Stimulated activated CD4-positive, alpha-beta T cell treated with anti-CD3 and anti-CD28 coated beads, Interleukin-12 subunit alpha, Interleukin-12 subunit beta, amount 100 ng/mL, for 4 hours (primary cell): ENCODE data around the gene KRTAP5-4.
"Not testable (repeated sequence)": the region's sequence is repeated elsewhere in the genome, so short reads cannot be mapped to it uniquely, and the experiment has no call there.

ENCODE experiments used
- DNase-seq: peaks from one replicate; pipeline ENCODE4 v3.0.0-alpha.2; 2020

Gene KRTAP5-4

DNA sequence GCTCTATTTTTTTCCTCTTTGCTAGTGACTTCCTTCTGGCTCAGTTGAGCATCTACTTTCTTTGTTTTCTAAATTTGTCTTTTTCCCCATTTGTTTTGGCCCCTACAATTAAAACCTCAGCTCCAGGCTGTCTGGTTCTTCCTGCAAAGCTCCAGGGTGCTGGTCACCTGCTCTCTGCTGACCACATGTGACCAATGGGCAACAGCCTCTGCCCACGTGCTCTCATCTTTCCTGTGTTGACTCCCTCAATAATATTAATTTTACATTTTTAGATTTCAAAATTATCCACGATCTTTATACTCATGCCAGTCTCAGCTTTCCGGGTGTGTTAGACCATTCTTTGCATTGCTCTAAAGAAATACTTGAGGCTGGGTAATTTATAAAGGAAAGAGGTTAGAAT lies 23.5 kb downstream of the KRTAP5-4 start:
- DNase-seq: not testable (repeated sequence)

DNA sequence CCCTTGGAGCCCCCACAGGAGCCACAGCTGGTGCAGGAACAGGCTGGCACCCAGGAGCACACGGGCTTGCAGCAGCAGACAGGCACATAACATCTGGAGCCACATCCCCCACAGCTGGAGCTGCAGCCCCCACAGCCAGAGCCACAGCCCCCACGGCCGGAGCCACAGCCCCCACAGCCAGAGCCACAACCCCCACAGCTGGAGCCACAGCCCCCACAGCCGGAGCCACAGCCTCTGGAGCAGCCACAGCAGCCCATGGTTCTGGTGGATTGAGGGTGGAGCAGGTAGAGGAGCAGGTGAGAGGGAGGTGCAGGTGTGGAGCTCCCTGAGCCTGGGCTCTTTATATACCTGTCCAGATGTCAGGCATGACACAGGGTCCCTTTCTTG lies 24.0 kb downstream of the KRTAP5-4 start, which contains the start of gene KRTAP5-2:
TSS of gene KRTAP5-2 (minus strand) at position 301 of the 387 bp plus-strand sequence. CDS start at position 257, 44 bp downstream.
- no peak for DNase-seq

DNA sequence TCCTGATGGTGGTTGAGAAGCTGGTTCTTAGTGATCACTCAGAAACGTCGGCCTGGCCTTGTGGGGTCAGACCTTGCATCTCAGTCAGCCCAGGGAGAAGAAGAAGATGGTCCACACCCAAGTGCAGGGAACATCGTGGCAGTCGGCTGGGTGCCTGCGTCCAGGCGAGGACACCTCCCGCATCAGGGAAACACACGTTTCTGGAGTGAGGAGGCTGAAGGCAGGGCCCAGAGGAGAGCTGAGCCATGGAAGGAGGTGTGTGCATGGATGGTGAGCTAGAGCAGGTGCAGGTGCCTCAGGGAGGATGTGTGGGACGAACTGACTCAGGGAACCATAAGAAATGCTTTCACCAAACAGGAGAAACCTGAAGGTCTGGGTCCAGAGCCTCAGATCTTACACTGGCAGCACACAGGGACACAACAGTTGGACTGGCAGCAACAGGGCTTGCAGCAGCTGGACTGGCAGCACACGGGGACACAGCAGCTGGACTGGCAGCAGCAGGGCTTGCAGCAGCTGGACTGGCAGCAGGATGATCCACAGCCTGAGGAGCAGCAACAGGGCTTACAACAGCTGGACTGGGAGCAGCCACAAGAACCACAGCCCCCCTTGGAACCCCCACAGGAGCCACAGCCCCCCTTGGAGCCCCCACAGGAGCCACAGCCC lies 24.5 kb downstream of the KRTAP5-4 start:
- no peak for DNase-seq

DNA sequence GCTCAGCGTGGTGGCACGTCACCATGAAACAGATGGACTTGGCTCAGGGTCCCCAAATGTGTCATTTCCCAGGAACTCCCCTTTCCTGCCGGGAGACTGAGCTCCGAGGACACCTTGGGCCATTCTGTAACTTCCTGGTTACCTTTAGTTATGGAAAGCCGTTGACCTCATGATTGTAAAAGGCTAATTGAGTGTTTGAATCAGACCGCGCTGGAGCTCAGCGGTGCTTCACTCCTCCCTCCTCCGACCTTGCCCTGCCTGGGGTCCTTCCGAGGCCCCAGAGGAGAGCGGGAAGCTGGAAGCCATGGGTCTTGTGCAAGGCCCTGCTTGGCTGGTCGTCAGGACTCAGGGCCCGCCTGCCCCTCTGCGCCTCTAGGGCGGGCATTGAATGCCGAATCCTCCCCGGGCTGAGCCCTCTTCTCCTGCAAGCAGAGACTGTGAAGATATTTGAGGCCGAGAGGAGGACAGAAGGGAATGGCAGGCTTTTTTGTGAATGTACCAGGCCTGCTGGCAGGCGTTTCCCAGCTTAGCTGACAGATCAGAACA lies 25.3 kb downstream of the KRTAP5-4 start:
- DNase-seq: not testable (repeated sequence)

DNA sequence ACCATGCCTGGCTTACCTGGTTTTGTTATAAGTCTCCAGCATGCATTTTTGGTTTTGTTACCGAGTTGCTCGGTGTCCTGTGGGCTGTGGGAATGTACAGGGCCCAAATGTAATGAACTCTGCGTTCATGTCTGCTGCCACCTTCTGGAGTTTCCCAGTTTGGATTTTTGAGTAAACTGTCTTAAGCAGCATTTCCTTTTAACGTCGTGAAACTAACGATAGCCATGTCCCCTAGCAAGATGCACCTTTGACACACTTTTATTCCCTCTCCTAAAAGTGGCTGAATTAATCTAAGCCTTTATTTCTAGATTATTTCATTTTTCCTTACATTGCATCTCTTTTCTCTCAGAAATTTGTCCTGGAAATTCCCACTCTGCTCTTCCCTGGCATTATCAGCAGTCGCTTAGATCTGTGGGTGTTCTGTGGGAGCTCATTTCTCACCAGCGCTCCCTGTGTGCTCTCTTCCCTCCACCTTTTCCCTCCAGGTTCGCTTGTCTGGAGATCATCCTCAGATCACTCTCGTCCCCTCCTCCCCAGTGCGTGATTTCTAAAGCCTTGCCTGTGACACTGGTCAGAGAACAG lies 25.9 kb downstream of the KRTAP5-4 start:
- not testable (repeated sequence) for DNase-seq

DNA sequence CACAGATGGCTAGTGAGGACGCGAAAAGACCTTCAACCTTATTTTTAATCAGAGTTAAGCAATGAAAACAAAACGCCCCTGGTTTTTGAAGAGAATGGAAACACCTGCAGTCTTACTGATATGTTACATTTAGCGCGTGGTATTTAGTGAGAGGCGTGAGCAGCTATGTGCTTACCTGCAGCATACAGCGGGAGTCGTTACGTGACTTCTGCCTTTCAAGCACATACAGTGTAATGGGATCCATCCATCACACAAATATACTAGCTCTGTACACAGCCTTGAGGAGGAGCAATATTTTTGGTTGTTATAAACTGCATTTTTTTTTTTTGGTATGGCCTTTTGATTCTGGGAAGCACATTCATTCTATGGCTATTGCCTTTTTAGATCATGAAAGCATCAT lies 29.3 kb downstream of the KRTAP5-4 start:
- no peak for DNase-seq

DNA sequence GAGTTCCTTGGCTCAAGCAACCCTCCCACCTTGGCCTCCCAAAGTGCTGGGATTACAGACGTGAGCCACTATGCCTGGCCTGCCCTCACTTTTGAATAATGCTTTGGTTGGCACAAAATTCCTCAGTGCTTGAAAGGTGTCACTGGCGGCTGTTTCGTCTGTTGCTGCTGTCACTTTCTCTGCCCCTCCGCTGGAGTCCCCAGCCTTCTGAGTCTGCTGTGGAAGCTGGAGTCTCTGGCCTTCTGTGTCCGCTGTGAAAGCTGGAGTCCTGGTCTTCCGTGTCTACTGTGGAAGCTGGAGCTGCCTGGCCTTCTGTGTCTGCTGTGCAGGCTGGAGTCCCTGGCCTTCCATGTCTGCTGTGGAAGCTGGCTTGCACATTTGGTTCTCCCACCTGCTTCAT lies 31.9 kb downstream of the KRTAP5-4 start:
- DNase-seq: no peak

DNA sequence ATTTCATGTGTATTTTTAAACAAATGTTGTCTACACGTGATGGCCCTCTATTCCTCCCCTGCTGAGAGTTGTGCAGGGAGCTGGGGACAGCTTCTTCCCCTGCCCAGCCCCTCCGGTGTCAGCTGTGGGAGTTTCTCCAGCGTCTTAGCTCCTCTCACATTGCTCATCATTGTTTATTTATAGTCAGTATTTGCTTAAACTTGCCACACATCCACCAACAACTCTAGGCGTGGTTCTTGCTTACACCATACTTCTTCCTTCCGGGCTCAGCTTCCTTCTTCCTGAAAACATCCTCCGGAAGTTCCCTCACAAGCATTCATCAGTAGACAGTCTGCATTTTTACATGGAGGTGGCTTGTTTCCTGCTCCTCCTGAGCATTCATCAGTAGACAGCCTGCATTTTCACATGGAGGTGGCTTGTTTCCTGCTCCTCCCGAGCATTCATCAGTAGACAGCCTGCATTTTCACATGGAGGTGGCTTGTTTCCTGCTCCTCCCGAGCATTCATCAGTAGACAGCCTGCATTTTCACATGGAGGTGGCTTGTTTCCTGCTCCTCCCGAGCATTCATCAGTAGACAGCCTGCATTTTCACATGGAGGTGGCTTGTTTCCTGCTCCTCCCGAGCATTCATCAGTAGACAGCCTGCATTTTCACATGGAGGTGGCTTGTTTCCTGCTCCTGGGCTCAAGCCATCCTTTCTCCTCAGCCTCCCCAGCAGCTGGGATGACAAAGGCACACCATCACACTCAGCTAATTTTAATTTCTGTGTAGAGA lies 32.6 kb downstream of the KRTAP5-4 start:
- not testable (repeated sequence) for DNase-seq

DNA sequence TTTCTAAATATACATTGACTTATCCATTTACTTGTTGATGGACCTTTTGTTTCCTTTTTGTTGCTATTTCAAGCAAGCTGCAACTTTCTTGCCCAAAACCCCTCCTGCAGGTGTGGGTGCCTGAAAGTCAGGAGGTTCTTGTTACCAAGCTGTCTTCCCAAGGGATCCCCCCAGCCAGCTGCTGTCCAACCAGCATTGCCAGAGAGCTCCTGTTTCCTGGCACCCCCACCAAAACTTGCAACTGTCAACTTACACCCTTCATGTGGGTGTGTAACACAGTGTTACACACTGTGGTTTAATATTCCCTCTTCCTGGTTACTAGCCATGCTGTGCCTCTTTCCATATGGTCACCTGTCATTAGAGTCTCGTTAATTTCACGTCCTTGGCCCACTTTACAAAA lies 35.2 kb downstream of the KRTAP5-4 start:
- DNase-seq: no peak

DNA sequence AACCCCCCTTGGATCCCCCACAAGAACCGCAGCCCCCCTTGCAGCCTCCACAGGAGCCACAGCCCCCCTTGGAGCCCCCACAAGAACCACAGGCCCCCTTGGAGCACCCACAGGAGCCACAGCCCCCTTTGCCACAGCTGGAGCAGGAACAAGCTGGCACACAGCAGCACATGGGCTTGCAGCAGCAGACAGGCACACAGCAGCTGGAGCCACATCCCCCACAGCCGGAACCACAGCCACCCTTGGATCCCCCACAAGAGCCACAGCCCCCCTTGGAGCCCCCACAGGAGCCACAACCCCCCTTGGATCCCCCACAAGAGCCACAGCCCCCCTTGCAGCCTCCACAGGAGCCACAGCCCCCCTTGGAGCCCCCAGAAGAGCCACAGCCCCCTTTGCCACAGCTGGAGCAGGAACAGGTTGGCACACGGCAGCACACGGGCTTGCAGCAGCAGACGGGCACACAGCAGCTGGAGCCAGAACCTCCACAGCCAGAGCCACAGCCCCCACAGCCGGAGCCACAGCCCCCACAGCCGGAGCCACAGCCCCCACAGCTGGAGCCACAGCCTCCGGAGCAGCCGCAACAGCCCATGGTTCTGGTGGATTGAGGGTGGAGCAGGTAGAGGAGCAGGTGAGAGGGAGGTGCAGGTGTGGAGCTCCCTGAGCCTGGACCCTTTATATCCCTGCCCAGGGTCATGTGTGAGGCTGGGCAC lies 37.1 kb downstream of the KRTAP5-4 start, which contains the start of gene KRTAP5-1:
TSS of gene KRTAP5-1 (minus strand) at position 623 of the 710 bp plus-strand sequence. CDS start at position 589, 34 bp downstream.
- not testable (repeated sequence) for DNase-seq

DNA sequence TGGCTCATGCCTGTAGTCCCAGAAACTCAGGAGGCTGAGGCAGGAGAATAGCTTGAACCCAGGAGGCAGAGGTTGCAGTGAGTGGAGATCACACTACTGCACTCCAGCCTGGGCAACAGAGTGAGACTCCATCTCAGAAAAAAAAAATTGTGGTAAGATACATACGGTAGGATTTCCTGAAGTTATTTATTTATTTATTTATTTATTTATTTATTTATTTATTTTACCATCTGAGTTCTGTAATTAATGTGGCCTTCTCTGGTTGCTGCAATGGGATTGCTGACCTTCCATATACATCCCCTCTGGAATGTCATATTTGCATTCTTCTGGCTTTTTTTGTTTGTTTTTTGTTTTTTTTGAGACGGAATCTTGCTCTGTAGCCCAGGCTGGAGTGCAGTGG lies 39.0 kb downstream of the KRTAP5-4 start:
- not testable (repeated sequence) for DNase-seq

DNA sequence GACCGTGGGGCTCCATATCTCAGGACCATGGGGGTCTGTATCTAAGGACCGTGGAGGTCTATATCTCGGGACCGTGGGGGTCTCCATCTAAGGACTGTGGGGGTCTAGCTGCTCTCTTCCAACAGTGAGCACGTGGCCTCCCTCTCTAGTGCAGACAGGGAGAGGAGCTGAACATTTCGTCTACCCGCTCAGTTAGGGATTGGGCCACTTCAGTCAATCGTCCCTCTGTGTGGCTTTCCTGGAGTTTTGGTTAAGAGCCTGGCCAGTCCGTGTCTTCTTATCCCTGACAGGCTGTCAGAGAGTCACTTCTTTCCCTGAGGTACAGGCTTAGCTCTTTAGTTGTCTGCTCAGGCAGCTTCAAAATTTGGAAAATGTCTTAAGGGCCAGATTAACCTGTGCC lies 40.0 kb downstream of the KRTAP5-4 start:
- no peak for DNase-seq

DNA sequence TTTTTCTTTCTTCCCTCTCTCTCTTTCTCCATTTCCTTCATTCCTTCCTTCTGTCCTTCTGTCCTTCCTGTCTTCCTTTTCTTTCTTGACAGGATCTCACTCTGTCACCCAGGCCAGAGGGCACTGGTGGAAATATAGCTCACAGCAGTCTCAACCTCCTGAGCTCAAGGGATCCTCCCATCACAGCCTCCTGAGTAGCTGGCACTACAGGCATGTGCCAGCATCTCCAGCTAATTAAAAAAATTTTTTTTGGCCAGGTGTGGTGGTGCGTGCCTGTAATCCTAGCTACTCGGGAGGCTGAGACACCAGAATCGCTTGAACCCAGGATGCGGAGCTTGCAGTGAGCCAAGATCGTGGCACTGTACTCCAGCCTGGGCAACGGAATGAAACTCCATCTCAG lies 45.1 kb downstream of the KRTAP5-4 start:
- DNase-seq: no peak

DNA sequence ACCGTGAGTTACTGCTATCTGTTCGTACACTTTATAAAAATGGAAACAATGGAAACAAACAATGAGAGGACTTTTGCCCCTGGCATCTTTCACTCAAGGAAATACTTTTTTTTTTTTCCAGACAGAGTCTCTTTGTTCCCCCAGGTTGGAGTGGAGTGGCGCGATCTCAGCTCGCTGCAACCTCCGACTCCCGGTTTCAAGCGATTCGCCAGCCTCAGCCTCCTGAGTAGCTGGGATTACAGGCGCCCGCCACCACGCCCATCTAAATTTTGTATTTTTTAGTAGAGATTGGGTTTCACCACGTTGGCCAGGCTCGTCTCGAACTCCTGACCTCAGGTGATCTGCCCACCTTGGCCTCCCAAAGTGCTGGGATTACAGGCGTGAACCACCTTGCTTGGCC lies 46.2 kb downstream of the KRTAP5-4 start:
- not testable (repeated sequence) for DNase-seq

DNA sequence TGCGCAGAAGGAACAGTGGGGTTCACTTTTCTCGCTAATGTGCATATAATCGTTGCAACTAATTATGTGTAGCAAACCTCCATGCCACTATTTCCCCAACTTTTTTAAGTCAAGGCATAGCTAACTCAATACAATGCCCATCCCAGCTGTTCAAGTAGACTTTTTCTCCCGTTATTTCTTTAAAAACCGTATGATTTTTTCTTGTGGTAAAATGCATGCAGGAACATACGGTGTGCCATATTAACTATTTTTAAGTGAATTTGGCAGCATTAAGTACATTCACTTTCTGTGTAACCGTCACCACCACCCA lies 47.0 kb downstream of the KRTAP5-4 start:
- no peak for DNase-seq

DNA sequence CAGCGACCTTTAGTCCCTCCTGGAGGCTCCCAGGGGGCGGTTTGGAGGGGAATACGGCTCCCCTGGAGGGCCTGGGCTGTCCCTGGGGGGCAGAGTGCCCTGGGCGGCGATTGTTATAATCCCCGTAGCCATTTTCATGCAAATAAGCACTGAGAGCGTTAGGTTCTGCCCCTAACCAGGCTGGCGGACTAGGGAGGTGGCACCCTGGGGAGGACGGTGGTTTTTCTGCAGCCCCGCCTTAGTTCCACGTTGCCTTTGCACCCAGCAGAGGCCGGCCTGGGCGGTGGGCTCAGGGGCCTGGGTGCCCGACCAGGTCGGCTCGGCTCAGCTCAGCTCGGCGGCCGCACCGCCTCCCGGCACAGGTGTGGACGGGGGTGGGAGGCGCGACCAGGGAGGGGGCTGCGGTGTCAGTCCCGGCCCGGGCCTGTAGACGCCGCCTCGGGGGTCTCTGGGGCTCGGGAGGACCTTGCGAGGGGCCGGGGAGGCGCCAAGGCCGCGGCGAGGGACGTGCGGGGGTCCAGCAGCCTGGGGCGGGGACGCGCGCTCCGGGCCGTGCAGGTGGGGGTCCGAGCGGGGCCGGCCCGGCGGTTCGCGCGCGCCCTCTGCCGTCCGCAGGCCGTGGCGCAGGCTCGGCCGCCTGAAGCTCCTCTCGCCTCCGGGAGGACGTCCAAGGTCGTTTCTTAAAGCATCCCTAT lies 47.6 kb downstream of the KRTAP5-4 start:
- DNase-seq: peak; percentile 58

DNA sequence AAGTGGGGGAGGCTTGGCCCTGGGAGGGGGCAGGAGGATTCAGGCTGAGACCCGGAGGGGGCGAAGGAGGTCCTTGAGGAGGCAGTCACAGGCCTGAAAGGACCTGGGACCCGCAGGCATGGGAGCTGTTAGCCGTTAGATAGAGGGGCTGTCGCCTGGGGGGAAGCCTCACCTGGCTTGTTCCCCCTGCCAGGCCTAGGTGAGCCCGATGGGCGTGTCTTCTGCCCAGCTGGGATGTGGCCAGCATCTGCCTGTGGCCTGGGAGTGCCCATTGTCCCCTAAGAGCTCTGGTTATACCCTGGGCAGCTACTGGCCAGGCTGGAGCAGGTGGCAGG lies 48.1 kb downstream of the KRTAP5-4 start:
- no peak for DNase-seq

DNA sequence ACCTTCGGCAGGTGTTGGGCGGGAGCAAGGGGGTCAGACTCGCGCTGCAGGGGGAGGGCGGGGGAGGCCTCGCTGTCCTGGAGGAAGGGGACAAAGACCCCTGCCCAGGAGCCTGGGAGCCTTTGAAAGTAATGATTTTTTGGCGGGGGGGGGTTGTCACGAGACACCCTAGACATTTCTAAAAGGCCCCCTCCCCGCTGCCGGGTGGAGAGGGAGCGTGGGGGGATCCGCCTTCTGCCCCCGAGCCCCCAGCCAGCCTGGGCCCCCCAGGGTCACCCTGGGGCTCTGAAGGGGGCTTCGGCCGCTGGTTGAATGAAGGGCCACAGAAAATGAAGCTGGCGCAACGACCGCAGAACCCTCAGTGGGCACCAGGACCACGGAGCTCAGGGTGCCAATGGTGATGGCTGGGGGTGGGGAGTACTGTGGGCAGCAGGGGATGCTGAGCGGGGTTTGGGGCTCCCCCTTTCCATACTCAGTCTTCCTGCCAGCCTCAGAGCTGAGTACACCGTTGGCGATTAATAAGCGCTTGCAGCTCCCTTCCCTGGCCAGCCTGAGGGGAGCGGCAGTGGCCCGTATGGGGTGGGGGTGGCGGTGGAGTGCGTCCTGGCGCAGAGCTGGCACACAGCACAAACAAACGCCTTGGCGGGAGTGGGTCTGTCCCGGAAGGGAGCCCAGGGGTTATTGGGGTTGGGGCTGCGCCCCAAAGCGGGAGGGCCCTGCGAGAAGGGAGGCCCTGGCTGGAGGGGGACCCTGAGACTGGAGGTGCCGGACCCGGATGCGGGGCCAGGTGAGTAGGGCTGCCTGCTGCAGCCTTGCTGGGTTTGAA lies 48.6 kb downstream of the KRTAP5-4 start:
- peak; percentile 17 for DNase-seq

DNA sequence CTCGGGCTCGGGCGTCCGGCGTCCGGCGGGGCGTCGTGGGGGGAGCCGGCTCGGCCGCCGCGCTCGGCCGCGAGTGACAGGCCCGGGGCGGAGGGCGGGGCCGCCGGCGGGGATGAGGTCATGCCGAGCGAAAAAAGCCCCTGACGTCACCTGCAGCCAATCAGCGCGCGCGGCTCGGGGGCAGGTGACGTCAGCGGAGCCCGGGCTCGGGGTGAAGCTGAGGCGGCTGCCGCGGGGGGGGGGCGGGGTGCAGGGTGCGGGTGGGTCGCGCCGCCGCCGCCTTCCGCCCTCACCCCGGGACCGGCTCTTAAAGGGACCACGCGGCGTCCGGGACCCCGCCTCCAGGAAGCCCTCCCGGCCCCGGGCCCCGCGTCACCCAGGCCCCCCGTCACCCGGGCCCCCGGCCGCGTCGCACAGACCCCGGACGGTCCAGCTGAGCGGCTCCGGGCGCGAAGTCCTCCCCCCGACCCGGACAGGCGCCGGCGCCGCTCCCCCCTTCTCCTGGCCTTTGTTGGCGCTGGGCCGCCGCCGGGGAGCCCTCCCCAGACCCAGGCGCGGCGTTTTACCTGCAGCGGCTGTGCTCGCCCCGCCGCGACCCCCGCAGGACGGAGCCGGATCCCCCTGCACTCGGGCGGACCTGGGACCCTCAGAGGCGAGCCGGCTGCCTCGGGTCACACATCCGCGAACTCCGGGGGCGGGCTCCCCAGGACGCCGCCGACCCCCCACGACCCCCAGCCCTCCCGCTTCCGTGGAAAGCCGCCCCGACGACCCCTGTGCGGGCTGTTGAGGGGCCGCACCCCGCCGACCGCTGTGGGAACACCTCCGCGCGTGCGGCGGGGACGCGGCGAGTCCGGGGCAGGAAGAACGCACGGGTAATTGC lies 49.5 kb downstream of the KRTAP5-4 start, which contains the start of gene DUSP8:
TSS of gene DUSP8 (minus strand) at position 75 of the 880 bp plus-strand sequence. CDS start 6,445 bp downstream, outside the sequence.
- DNase-seq: peak; percentile 93

DNA sequence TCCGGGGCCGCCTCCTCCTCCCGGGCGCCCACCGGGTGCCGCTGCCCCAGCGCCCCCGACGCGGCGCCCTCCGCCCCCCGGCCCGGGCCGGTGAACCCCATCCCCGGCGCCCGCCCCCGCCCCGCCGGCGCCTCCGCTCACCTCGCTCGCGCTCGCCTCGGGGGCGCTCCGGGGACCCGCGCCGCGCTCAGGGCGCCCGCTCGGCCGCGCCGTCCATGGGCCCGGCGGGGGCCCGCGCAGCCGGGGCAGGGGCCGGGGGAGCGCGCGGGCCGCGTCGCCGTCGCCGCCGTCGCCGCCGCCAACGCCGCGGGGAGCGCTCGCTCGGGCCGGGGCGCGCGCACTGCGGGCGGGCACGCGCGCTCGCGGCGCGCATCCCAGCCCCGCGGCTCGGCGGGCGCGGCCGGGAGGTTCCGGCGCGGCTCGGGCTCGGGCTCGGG lies 50.2 kb downstream of the KRTAP5-4 start:
- DNase-seq: no peak
